PC-9 (cell line): Measurements from ENCODE around the gene TSPAN14.

Experiments
- EZH2 ChIP-seq: fragments of 200-600 bp; sonication (generic); IDR thresholded peaks from 2 replicates; pipeline ENCODE4 v1.8.0; 2017; ENCODE audit warnings: antibody characterized with exemption, low read depth
- TF ChIP-seq, protein P1 (sequence below): fragments of 200-600 bp; sonication (generic); conservative IDR thresholded peaks from 2 replicates; pipeline ENCODE4 v1.6.1; 2017; ENCODE audit warnings: mixed run types, antibody characterized with exemption, mild to moderate bottlenecking, moderate library complexity

DNA sequence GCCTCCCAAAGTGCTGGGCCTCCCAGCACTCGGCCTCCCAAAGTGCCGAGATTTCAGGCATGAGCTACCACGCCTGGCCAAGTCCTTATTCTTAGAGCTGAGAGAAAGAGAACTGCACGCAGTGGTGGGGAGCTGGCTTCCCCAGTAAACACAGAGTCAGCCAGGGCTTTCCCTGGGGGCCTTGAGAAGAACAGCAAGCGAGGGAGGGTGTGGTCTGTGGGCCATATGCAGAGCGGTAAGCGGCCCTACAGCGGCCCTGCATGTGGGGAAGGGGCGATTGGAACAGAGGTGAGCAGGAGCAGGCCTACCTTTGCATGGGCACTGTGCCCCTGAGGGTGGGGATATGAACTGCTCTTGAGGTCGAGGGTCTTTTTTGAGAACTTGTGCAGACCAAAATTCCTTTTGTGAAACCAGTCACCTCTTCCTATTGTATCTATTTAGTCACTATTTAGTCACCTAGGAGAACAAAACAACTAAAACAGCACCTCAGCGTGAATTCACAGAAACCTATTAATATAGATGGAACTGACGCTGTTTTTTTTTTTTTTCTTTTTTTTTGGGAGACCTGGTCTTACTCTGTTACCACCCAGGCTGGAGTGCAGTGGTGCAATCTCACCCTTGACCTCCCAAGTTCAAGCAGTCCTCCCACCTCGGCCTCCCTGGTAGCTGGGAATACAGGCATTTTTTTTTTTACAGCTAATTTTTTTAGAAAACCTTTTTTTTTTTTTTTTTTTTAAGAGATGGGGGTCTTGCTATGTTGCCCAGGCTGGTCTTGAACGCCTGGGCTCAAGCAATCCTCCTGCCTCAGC is 46.7 kb downstream of the TSPAN14 start:
- TF ChIP-seq, protein P1, sequence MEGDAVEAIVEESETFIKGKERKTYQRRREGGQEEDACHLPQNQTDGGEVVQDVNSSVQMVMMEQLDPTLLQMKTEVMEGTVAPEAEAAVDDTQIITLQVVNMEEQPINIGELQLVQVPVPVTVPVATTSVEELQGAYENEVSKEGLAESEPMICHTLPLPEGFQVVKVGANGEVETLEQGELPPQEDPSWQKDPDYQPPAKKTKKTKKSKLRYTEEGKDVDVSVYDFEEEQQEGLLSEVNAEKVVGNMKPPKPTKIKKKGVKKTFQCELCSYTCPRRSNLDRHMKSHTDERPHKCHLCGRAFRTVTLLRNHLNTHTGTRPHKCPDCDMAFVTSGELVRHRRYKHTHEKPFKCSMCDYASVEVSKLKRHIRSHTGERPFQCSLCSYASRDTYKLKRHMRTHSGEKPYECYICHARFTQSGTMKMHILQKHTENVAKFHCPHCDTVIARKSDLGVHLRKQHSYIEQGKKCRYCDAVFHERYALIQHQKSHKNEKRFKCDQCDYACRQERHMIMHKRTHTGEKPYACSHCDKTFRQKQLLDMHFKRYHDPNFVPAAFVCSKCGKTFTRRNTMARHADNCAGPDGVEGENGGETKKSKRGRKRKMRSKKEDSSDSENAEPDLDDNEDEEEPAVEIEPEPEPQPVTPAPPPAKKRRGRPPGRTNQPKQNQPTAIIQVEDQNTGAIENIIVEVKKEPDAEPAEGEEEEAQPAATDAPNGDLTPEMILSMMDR: no peak
- no peak for TF ChIP-seq EZH2
